Right atrium auricular region (tissue), 2 donors: Measurements from ENCODE around the gene FAM98C. TPM values are rescaled to one million over a fixed set of nuclear protein-coding genes. Genes with fewer than 3 reads are reported as not detected.
"Not testable (repeated sequence)": the region's sequence is repeated elsewhere in the genome, so short reads cannot be mapped to it uniquely, and the experiment has no call there.

Experiments
- DNase-seq: peaks from one replicate; pipeline ENCODE4 v3.0.0-alpha.2; 2019; ENCODE audit warnings: low spot score
- H3K27ac ChIP-seq, 2 donors: fragments of 200-600 bp; sonication (generic); 1 replicate in 1 of 2; 2 replicates in 1 of 2; pipeline ENCODE4 v1.5.1; 2016 to 2019
- H3K27me3 ChIP-seq, 2 donors: fragments of 200-600 bp; sonication (generic); one replicate each; pipeline versions ENCODE4 v1.5.1 to v1.6.0; 2017 to 2019
- H3K36me3 ChIP-seq: fragments of 200-600 bp; sonication (generic); one replicate; pipeline ENCODE4 v1.5.1; 2016
- H3K4me1 ChIP-seq, 2 donors: fragments of 200-600 bp; sonication (generic); one replicate each; pipeline versions ENCODE4 v1.5.1 to v1.6.0; 2017 to 2019
- H3K4me3 ChIP-seq, 2 donors: fragments of 200-600 bp; sonication (generic); 1 replicate in 1 of 2; 2 replicates in 1 of 2; pipeline ENCODE4 v1.5.1; 2017 to 2019; ENCODE audit warnings: mild to moderate bottlenecking in 1 of 2, moderate library complexity in 1 of 2
- H3K9me3 ChIP-seq, 2 donors: fragments of 200-600 bp; sonication (generic); one replicate each; pipeline ENCODE4 v1.5.1; 2019
- CTCF ChIP-seq, 2 donors: fragments of 200-600 bp; sonication (generic); IDR thresholded peaks; one replicate each; pipeline ENCODE4 v1.5.1; 2019; ENCODE audit warnings: antibody characterized with exemption in 2 of 2
- total RNA-seq, 2 donors: library from RNA; depleted of rRNA; stranded (reverse); fragments of >200 nt; gene quantifications; one replicate each; pipeline ENCODE4 v1.1.0, GENCODE V29; 2016

The FAM98C gene
- total RNA-seq, 2 donors from 2014 or later: 11.9 to 19.8 TPM

- no peak for DNase-seq
- TF ChIP-seq CTCF (IDR thresholded peaks at IDR 0.05): no peak
Observed at GRCh38 chr19:38404858-38405257, 2.0 kb downstream of the FAM98C start.

DNA sequence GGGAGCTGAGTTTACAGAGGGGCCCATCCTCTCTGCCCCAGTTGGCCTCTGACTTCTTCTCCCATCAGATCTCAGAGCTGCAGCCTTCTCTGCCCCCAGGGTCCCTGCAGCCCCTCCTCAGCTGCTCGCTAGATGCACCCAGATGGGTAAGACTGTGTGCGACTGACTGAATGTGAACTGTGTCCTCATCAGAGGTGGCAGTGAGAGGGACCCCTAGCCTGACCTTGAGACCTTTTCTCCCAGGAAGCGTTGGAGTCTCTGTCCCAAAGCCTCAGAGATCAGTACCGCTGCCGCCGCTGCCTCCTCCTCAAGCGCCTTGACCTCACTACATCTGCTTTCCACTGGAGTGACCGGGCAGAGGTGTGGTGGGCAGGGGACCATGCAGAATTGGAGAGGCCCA is 2.4 kb downstream of the FAM98C start:
- TF ChIP-seq CTCF (IDR thresholded peaks at IDR 0.05): no peak
- Histone ChIP-seq H3K4me3 (no peak overlapping the region), H3K4me1 (peaks cover 0 to 8% of the 10 kb centered on the region in 2 donors), H3K36me3 (peaks cover 3% of the 10 kb centered on the region), H3K27me3 (no peaks in the 10 kb centered on the region), H3K9me3 (no peaks in the 10 kb centered on the region), H3K27ac (no peak overlapping the region)
- DNase-seq: no peak

More at GRCh38 chr19:38404858-38405257, 2.0 kb downstream of the FAM98C start:
- Histone ChIP-seq H3K27ac (no peak overlapping the region), H3K4me3 (no peak overlapping the region), H3K9me3 (no peaks in the 10 kb centered on the region), H3K36me3 (peaks cover 3% of the 10 kb centered on the region), H3K4me1 (peaks cover 0 to 8% of the 10 kb centered on the region in 2 donors), H3K27me3 (no peaks in the 10 kb centered on the region)

- DNase-seq: no peak
- peaks cover 3% of the 10 kb centered on the region for H3K36me3 ChIP-seq
- TF ChIP-seq CTCF (IDR thresholded peaks at IDR 0.05): no peak
Observed at GRCh38 chr19:38409631-38410133, 6.8 kb downstream of the FAM98C start.

DNA sequence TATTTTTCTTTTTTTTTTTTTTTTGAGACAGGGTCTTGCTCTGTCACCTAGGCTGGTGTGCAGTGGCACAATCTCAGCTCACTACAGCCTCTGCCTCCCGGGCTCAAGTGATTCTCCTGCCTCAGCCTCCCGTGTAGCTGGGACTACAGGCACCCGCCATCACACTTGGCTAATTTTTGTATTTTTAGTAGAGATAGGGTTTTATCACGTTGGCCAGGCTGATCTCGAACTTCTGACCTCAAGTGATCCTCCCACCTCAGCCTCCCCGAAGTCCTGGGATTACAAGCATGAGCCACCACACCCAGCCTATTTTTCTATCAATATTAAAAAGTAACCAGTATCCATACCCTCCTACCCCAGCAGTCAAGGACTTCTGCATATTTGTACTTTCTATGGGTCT is 7.5 kb downstream of the FAM98C start:
- H3K27me3 ChIP-seq, H3K4me1 ChIP-seq, H3K36me3 ChIP-seq, H3K27ac ChIP-seq, H3K4me3 ChIP-seq, DNase-seq, H3K9me3 ChIP-seq: not testable (repeated sequence)

More at GRCh38 chr19:38409631-38410133, 6.8 kb downstream of the FAM98C start:
- H3K27ac ChIP-seq: no peak overlapping the region
- no peaks in the 10 kb centered on the region for H3K9me3 ChIP-seq
- H3K4me3 ChIP-seq: no peak overlapping the region
- H3K27me3 ChIP-seq: no peaks in the 10 kb centered on the region
- no peaks in the 10 kb centered on the region for H3K4me1 ChIP-seq

DNA sequence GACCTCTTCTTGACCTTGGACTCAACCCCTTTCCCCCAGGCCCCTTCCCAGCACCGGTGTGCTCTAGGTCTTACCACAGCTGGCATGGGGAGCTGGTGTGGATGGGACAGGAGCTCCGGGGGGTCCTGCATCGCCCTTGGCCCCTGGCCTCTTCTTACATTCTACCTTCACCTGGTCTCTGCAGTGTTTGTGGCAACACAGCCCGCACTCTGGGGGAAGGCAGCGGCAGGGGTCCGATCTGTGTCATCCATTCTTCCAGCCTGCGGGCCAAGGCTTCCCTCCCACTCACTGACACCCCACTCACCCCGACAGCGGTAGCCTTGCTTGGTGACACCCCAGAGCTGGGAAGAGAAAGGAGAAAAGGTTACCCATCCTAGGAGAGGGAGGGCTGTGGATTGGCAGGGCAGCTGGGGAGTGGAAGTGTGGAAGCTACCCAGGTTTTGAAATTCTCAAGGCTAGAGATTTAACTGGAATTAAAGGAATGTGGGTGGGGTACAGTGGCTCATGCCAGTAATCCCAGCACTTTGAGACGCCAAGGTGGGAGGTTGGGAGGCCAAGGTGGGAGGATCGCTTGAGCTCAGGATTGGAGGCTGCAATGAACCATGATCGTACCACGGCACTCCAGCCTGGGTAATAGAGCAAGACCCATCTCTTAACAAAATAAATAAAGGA is 8.3 kb downstream of the FAM98C start:
- Histone ChIP-seq H3K4me3 (no peak overlapping the region), H3K36me3 (no peaks in the 10 kb centered on the region), H3K27me3 (no peaks in the 10 kb centered on the region), H3K27ac (no peak overlapping the region), H3K4me1 (no peaks in the 10 kb centered on the region), H3K9me3 (no peaks in the 10 kb centered on the region)
- no peak for DNase-seq
- TF ChIP-seq CTCF (IDR thresholded peaks at IDR 0.05): no peak

- not testable (repeated sequence) for H3K36me3 ChIP-seq, DNase-seq, H3K4me1 ChIP-seq, H3K4me3 ChIP-seq, H3K9me3 ChIP-seq, H3K27me3 ChIP-seq, H3K27ac ChIP-seq
Observed at GRCh38 chr19:38411898-38412297, 9.0 kb downstream of the FAM98C start.

DNA sequence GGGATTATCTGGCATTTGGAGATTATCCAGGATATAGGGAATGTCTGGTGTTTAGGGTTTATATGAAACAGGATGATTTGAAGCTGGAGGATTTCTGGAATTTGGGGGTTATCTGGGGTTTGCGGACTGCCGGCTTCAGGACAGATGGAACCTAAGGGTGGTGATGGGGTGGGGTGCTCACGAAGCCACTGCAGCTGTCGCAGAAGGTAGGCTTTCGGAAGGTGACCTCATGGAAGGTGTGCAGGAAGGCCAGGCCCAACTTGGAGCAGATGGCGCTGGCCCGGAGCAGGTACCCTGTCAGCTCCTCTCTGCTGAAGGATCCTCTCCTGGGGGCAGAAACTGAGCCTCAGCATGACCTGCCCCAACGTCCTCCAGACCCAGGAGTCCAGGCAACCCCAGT is 9.6 kb downstream of the FAM98C start:
- peaks cover 0 to under 1% of the 10 kb centered on the region in 2 donors for H3K4me1 ChIP-seq
- H3K4me3 ChIP-seq: no peak overlapping the region
- no peaks in the 10 kb centered on the region for H3K9me3 ChIP-seq
- H3K27me3 ChIP-seq: no peaks in the 10 kb centered on the region
- no peak for TF ChIP-seq CTCF (IDR thresholded peaks at IDR 0.05)
- no peaks in the 10 kb centered on the region for H3K36me3 ChIP-seq
- no peak for DNase-seq
- H3K27ac ChIP-seq: no peak overlapping the region
